ENCODE measurements around the gene PHOX2A. TPM values are rescaled to one million over a fixed set of nuclear protein-coding genes. Genes with fewer than 3 reads are reported as not detected.

The PHOX2A gene
- total RNA-seq, 1 experiment from 2014 or later = not detected

DNA sequence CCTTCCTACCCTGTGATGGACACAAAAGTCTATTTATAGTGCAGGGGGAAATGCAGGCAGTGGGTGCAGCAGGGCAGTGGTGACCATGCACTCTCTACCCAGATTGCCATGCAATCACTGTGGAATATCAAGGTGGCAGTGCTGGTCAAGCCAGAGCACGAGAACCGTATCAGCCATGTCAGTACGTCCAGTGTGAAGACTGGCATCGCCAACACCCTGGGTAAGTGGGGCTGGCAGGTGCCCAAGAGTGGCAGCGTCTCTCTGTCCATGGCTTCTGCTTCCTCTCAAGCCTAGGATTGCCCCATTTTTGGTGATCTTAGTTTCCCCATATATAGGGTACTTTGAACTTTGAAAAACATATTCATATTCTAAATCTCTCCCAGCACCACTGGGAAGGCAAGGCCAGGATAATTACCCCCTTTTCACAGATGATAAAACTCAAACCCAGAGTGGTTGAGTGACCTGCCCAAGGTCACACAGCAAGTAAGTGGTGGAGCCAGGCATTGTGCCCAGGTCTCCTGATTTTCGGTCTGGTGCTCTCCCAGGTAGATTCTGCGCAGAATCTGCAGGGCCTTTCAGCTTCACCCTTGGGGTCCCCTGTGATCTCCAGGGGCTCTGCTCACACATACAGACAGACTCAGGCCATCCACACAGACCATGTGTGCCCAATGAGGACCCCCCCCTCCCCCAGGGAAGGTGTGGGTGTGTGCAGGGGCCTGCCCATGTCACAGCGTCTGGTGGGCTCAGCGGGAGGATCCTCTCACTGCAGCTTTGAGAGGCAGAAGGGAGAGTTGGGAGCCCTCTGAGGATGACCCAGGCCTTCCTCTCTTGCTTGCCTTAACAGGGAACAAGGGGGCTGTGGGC, 12.3 kb downstream of the PHOX2A start:
- intact Hi-C loops (cut with micrococcal nuclease; ENCODE audit: unreplicated experiment) = no loop called here
- POLR2A ChIA-PET (ENCODE audit: low non-redundant PET) = no interaction called here
- H3K36me3 ChIP-seq (ENCODE audit: insufficient read depth, low read length, poor library complexity, severe bottlenecking) = peaks cover 55% of the 10 kb centered on the region
- no peaks in the 10 kb centered on the region for H3K27me3 ChIP-seq (replicated peaks; ENCODE audit: insufficient read depth, low read depth, low read length, poor library complexity)
- no peaks in the 10 kb centered on the region for H3K9me3 ChIP-seq (ENCODE audit: low read depth, low read length, poor library complexity, severe bottlenecking)
- H3K27ac ChIP-seq (ENCODE audit: low read depth, low read length, poor library complexity, severe bottlenecking) = no peak overlapping the region
- H3K4me3 ChIP-seq (ENCODE audit: low read depth, low read length, poor library complexity, severe bottlenecking) = no peak overlapping the region
- CTCF ChIA-PET = no interaction called here
- DNase-seq (ENCODE audit: low spot score) = no peak
- TF ChIP-seq EZH2 (IDR thresholded peaks at IDR 0.05; ENCODE audit: borderline replicate concordance, low read depth, low read length, poor library complexity, severe bottlenecking) = no peak
- TF ChIP-seq, protein P1, sequence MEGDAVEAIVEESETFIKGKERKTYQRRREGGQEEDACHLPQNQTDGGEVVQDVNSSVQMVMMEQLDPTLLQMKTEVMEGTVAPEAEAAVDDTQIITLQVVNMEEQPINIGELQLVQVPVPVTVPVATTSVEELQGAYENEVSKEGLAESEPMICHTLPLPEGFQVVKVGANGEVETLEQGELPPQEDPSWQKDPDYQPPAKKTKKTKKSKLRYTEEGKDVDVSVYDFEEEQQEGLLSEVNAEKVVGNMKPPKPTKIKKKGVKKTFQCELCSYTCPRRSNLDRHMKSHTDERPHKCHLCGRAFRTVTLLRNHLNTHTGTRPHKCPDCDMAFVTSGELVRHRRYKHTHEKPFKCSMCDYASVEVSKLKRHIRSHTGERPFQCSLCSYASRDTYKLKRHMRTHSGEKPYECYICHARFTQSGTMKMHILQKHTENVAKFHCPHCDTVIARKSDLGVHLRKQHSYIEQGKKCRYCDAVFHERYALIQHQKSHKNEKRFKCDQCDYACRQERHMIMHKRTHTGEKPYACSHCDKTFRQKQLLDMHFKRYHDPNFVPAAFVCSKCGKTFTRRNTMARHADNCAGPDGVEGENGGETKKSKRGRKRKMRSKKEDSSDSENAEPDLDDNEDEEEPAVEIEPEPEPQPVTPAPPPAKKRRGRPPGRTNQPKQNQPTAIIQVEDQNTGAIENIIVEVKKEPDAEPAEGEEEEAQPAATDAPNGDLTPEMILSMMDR (conservative IDR thresholded peaks at IDR 0.05; ENCODE audit: low read depth, low read length) = no peak
- H3K4me1 ChIP-seq (ENCODE audit: insufficient read depth, low read length, poor library complexity, severe bottlenecking) = no peaks in the 10 kb centered on the region
- BruUV-seq (replicated peaks) = no TSS peak

DNA sequence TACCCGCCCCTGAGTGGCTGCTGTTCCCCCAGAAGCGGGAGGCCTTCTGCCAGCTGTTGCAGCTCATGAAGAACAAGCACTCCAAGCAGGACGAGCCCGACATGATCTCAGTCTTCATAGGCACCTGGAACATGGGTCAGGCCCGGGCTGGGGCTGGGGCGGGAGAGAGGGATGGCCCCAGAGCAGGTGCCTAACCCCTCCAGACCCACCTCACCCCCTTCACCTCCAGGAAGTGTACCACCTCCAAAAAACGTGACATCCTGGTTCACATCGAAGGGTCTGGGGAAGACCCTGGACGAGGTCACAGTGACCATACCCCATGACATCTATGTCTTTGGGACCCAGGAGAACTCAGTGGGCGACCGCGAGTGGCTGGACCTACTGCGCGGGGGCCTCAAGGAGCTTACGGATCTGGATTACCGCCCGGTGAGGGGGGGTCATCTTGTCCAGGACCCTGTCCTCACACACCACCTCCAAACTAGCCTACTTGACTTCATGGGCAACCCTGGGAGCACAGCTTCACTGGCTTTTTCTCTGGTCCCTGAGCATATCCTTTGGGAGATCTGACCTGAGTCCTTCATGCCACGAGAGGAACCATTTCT, 13.1 kb downstream of the PHOX2A start:
- intact Hi-C loops (cut with micrococcal nuclease; ENCODE audit: unreplicated experiment) = no loop called here
- no peak for TF ChIP-seq EZH2 (IDR thresholded peaks at IDR 0.05; ENCODE audit: borderline replicate concordance, low read depth, low read length, poor library complexity, severe bottlenecking)
- TF ChIP-seq, protein P1 (conservative IDR thresholded peaks at IDR 0.05; ENCODE audit: low read depth, low read length) = no peak
- BruUV-seq (replicated peaks) = no TSS peak
- ChIA-PET CTCF (no interaction called here), POLR2A (ENCODE audit: low non-redundant PET) (no interaction called here)
- no peak for DNase-seq (ENCODE audit: low spot score)
- no peak overlapping the region for H3K4me3 ChIP-seq (ENCODE audit: low read depth, low read length, poor library complexity, severe bottlenecking)
- no peaks in the 10 kb centered on the region for H3K4me1 ChIP-seq (ENCODE audit: insufficient read depth, low read length, poor library complexity, severe bottlenecking)
- peaks cover 55% of the 10 kb centered on the region for H3K36me3 ChIP-seq (ENCODE audit: insufficient read depth, low read length, poor library complexity, severe bottlenecking)
- no peaks in the 10 kb centered on the region for H3K27me3 ChIP-seq (replicated peaks; ENCODE audit: insufficient read depth, low read depth, low read length, poor library complexity)
- no peaks in the 10 kb centered on the region for H3K9me3 ChIP-seq (ENCODE audit: low read depth, low read length, poor library complexity, severe bottlenecking)
- no peak overlapping the region for H3K27ac ChIP-seq (ENCODE audit: low read depth, low read length, poor library complexity, severe bottlenecking)

DNA sequence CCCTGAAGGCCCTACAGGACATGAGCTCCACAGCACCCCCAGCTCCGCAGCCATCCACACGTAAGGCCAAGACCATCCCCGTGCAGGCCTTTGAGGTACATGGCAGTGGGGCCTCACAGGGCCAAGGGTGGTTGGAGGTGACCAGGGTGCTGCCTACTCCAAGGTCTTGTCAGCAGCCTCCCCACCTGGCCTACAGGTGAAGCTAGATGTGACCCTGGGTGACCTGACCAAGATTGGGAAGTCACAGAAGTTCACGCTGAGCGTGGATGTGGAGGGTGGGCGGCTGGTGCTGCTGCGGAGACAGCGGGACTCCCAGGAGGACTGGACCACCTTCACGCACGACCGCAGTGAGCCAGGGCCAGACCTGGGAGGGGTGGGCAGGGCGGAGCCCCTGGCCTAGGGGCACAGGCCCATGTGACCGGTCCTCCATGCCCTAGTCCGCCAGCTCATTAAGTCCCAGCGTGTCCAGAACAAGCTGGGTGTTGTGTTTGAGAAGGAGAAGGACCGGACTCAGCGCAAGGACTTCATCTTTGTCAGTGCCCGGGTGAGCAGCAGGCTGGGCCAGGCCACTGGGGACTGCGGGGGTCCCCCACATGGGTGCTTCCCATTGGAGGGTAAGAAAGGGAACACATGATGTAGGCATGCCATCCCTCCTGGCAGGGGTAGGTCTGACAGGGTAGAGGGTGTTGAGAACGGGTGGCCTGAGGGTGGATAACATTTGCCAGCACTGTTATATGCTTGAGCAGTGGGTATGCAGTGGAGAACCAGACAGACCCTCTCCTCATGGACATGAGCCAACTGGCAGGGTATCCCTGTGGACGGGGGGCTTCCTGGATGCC, 13.8 kb downstream of the PHOX2A start:
- Histone ChIP-seq H3K36me3 (ENCODE audit: insufficient read depth, low read length, poor library complexity, severe bottlenecking) (peaks cover 50% of the 10 kb centered on the region), H3K27me3 (replicated peaks; ENCODE audit: insufficient read depth, low read depth, low read length, poor library complexity) (no peaks in the 10 kb centered on the region), H3K4me3 (ENCODE audit: low read depth, low read length, poor library complexity, severe bottlenecking) (no peak overlapping the region), H3K9me3 (ENCODE audit: low read depth, low read length, poor library complexity, severe bottlenecking) (no peaks in the 10 kb centered on the region), H3K4me1 (ENCODE audit: insufficient read depth, low read length, poor library complexity, severe bottlenecking) (no peaks in the 10 kb centered on the region), H3K27ac (ENCODE audit: low read depth, low read length, poor library complexity, severe bottlenecking) (no peak overlapping the region)
- TF ChIP-seq, protein P1 (conservative IDR thresholded peaks at IDR 0.05; ENCODE audit: low read depth, low read length) = no peak
- TF ChIP-seq EZH2 (IDR thresholded peaks at IDR 0.05; ENCODE audit: borderline replicate concordance, low read depth, low read length, poor library complexity, severe bottlenecking) = no peak
- ChIA-PET CTCF (no interaction called here), POLR2A (ENCODE audit: low non-redundant PET) (no interaction called here)
- no peak for DNase-seq (ENCODE audit: low spot score)
- BruUV-seq (replicated peaks) = no TSS peak
- intact Hi-C loops (cut with micrococcal nuclease; ENCODE audit: unreplicated experiment) = no loop called here

Measured in A673 (cell line).